Osteocyte (in vitro differentiated cells): ENCODE results near the gene SLC25A40. TPM values are rescaled to one million over a fixed set of nuclear protein-coding genes. Genes with fewer than 3 reads are reported as not detected.
"Not testable (repeated sequence)": the region's sequence is repeated elsewhere in the genome, so short reads cannot be mapped to it uniquely, and the experiment has no call there.

Experiments used
- DNase-seq: peaks from one replicate; pipeline ENCODE4 v3.0.0; 2021; ENCODE audit warnings: mixed read lengths; ENCODE audit not compliant: unreplicated experiment; ENCODE audit errors: extremely low spot score
- H3K27ac Mint-ChIP-seq: one replicate; pipeline ENCODE4 v1.8.0; 2021; ENCODE audit warnings: mild to moderate bottlenecking, mixed read lengths; ENCODE audit not compliant: unreplicated experiment
- H3K27me3 Mint-ChIP-seq: one replicate; pipeline ENCODE4 v1.8.0; 2021; ENCODE audit warnings: mixed read lengths; ENCODE audit not compliant: unreplicated experiment
- H3K36me3 Mint-ChIP-seq: one replicate; pipeline ENCODE4 v1.8.0; 2021; ENCODE audit warnings: mixed read lengths; ENCODE audit not compliant: unreplicated experiment
- H3K4me1 Mint-ChIP-seq: one replicate; pipeline ENCODE4 v1.8.0; 2021; ENCODE audit warnings: mixed read lengths; ENCODE audit not compliant: unreplicated experiment
- H3K4me3 Mint-ChIP-seq: one replicate; pipeline ENCODE4 v1.8.0; 2021; ENCODE audit warnings: mild to moderate bottlenecking, moderate library complexity, mixed read lengths; ENCODE audit not compliant: unreplicated experiment
- H3K9me3 Mint-ChIP-seq: one replicate; pipeline ENCODE4 v1.8.0; 2021; ENCODE audit warnings: mixed read lengths; ENCODE audit not compliant: unreplicated experiment
- CTCF ChIP-seq: fragments of 200-600 bp; sonication (generic); IDR thresholded peaks from 2 replicates; pipeline ENCODE4 v1.5.0; 2021; ENCODE audit warnings: antibody characterized with exemption, mild to moderate bottlenecking, moderate library complexity
- total RNA-seq: library from RNA; stranded (reverse); gene quantifications from 2 replicates; pipeline ENCODE4 v1.2.1, GENCODE V29; 2021

SLC25A40 gene
- total RNA-seq, 1 donor from 2014 or later, result 19.8 TPM

- Mint-ChIP-seq H3K9me3 (no peaks in the 10 kb centered on the region), H3K4me1 (no peaks in the 10 kb centered on the region)
- DNase-seq, result no peak
Observed at GRCh38 chr7:87837597-87837996, 38.6 kb downstream of the SLC25A40 start.

GRCh38 chr7:87833130-87833529 lies 43.0 kb downstream of the SLC25A40 start:
- Mint-ChIP-seq H3K27me3 (no peaks in the 10 kb centered on the region), H3K9me3 (no peaks in the 10 kb centered on the region), H3K4me3 (no peak overlapping the region), H3K36me3 (peaks cover 5% of the 10 kb centered on the region), H3K27ac (no peak overlapping the region), H3K4me1 (no peaks in the 10 kb centered on the region)
- no peak for DNase-seq
- no peak for TF ChIP-seq CTCF

More at GRCh38 chr7:87837597-87837996, 38.6 kb downstream of the SLC25A40 start:
- no peak overlapping the region for H3K27ac Mint-ChIP-seq
- no peaks in the 10 kb centered on the region for H3K27me3 Mint-ChIP-seq
- TF ChIP-seq CTCF, result no peak
- H3K4me3 Mint-ChIP-seq, result no peak overlapping the region
- peaks cover 5% of the 10 kb centered on the region for H3K36me3 Mint-ChIP-seq

- Mint-ChIP-seq H3K36me3 (peaks cover 5% of the 10 kb centered on the region), H3K4me1 (no peaks in the 10 kb centered on the region), H3K4me3 (no peak overlapping the region), H3K27ac (no peak overlapping the region), H3K27me3 (no peaks in the 10 kb centered on the region), H3K9me3 (no peaks in the 10 kb centered on the region)
- no peak for TF ChIP-seq CTCF
- no peak for DNase-seq
Observed at GRCh38 chr7:87831097-87831496, 45.1 kb downstream of the SLC25A40 start.

GRCh38 chr7:87828383-87828782 lies 47.8 kb downstream of the SLC25A40 start:
- not testable (repeated sequence) for H3K27ac Mint-ChIP-seq, H3K9me3 Mint-ChIP-seq, H3K4me1 Mint-ChIP-seq, H3K27me3 Mint-ChIP-seq, DNase-seq, H3K36me3 Mint-ChIP-seq, H3K4me3 Mint-ChIP-seq

GRCh38 chr7:87825369-87825768 lies 50.8 kb downstream of the SLC25A40 start:
- not testable (repeated sequence) for H3K36me3 Mint-ChIP-seq, H3K27ac Mint-ChIP-seq, H3K4me3 Mint-ChIP-seq, H3K4me1 Mint-ChIP-seq, H3K27me3 Mint-ChIP-seq, DNase-seq, H3K9me3 Mint-ChIP-seq

- DNase-seq, H3K4me3 Mint-ChIP-seq, H3K27ac Mint-ChIP-seq, H3K27me3 Mint-ChIP-seq, H3K4me1 Mint-ChIP-seq, H3K36me3 Mint-ChIP-seq: not testable (repeated sequence)
- H3K9me3 Mint-ChIP-seq, result peaks cover 14% of the 10 kb centered on the region
Observed at GRCh38 chr7:87822056-87822455, 54.1 kb downstream of the SLC25A40 start.

GRCh38 chr7:87818336-87818735 lies 57.8 kb downstream of the SLC25A40 start:
- Mint-ChIP-seq H3K36me3 (no peaks in the 10 kb centered on the region), H3K4me3 (no peak overlapping the region), H3K4me1 (no peaks in the 10 kb centered on the region), H3K27me3 (peaks cover 20% of the 10 kb centered on the region), H3K9me3 (peaks cover 5% of the 10 kb centered on the region), H3K27ac (no peak overlapping the region)
- no peak for TF ChIP-seq CTCF
- DNase-seq, result no peak
